ENCODE results near the gene COX18.

Gene COX18

GRCh38 chr4:73068491-73069337, 802 bp downstream of the COX18 start:
- peak; percentile 30 to 34 for ATAC-seq (replicated peaks)

DNA sequence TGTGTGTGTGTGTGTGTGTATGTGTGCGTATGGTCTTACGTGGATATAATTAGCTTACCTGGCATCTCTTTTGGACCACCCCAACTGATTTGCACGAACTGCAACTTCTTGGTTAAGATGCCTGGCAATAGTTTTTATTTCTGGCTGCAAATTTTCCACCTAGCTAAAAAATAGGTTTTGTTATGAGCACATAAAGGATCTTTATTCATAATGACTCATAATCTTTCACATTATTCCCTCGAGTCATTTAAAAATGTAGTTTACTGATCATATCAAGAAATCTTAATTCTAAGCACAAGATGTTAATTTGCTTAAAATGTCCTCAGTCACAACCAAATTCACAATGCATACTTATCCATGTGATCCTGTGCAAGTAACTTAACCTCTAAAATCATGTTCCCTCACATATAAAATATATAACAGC, 1.5 kb downstream of the COX18 start:
- no peaks in the 10 kb centered on the region for H3K27me3 Mint-ChIP-seq
- peaks cover 11 to 41% of the 10 kb centered on the region in 2 donors for H3K4me1 Mint-ChIP-seq
- peak overlapping the region; percentile 93 for H3K27ac Mint-ChIP-seq
- H3K9me3 Mint-ChIP-seq = no peaks in the 10 kb centered on the region
- ATAC-seq (replicated peaks) (peak in 1 of 2 donors; percentile 1), DNase-seq (peak; percentile 24)
- peaks cover 14 to 20% of the 10 kb centered on the region in 2 donors for H3K36me3 Mint-ChIP-seq
- H3K4me3 Mint-ChIP-seq = peak overlapping the region; percentile 81 to 83

More at GRCh38 chr4:73068491-73069337, 802 bp downstream of the COX18 start:
- H3K4me1 Mint-ChIP-seq = peaks cover 11 to 36% of the 10 kb centered on the region in 2 donors
- H3K27me3 Mint-ChIP-seq = no peaks in the 10 kb centered on the region
- H3K27ac Mint-ChIP-seq = peak overlapping the region; percentile 93
- DNase-seq = peak; percentile 12
- H3K4me3 Mint-ChIP-seq = peak overlapping the region; percentile 81 to 83
- peaks cover 11 to 20% of the 10 kb centered on the region in 2 donors for H3K36me3 Mint-ChIP-seq
- no peaks in the 10 kb centered on the region for H3K9me3 Mint-ChIP-seq

DNA sequence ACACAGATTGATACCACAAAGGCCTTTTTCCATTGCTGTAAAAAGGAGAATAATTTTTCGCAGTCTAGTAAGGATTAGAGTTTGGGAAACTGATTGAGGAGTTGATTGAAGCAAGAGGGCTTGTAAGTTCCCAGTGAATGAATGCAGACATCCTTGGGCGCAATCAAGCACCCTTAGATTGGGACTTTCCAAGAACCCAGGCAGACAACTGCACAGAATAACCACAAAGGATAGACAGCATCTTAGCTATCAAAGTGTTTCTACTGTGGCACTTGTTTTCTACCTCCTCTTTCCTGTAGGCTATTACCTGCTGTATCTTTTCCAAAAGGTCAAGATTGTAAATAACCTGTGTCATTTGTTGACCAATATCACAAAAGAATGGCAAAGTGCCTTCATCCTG, 2.6 kb downstream of the COX18 start:
- peaks cover 11 to 41% of the 10 kb centered on the region in 2 donors for H3K4me1 Mint-ChIP-seq
- no peak for DNase-seq
- no peak for ATAC-seq (replicated peaks)
- H3K9me3 Mint-ChIP-seq = no peaks in the 10 kb centered on the region
- H3K4me3 Mint-ChIP-seq = peak overlapping the region in 1 of 2 donors; percentile 3
- H3K36me3 Mint-ChIP-seq = peaks cover 20 to 26% of the 10 kb centered on the region in 2 donors
- H3K27ac Mint-ChIP-seq = peak overlapping the region; percentile 57
- no peaks in the 10 kb centered on the region for H3K27me3 Mint-ChIP-seq

DNA sequence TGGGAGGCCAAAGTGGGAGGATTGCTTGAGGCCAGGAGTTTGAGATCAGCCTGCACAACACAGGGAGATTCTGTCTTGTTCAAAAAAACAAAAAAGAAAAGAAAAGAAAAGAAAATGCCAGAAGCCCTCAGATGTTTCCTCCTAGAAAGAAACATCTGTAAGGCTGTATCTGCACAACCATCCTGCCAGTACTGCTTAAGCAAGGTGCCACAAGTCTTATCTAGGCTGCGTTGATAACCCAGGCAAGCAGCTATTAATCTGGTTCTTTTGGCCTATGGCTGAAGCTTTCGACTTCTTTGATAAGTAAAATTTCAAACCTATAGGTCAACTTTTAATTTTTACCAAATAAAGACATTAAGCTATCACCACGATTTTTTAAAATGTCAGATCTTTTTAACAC, 3.1 kb downstream of the COX18 start:
- Mint-ChIP-seq H3K9me3 (no peaks in the 10 kb centered on the region), H3K4me3 (no peak overlapping the region), H3K27me3 (no peaks in the 10 kb centered on the region), H3K36me3 (peaks cover 20 to 26% of the 10 kb centered on the region in 2 donors), H3K4me1 (peaks cover 11 to 41% of the 10 kb centered on the region in 2 donors), H3K27ac (no peak overlapping the region)
- DNase-seq (no peak), ATAC-seq (replicated peaks) (no peak)

DNA sequence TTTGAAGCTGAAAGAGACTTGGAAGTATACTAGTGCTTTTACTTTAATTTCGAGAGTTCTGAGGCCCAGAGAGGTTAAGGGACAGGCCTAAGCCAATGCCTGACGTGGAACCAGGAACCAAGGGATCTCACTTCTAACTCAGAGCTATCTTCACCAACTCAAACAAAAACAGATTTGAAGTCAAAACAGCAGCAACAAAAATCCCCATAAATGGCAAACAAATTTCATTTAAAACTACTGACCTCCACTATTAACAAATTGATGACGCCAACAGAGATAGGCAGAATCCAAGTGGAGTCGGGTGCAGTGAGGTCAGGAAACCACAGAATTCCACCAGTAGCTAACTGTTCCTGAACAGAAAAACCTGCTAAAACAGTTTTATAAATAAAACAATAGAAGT, 5.0 kb downstream of the COX18 start:
- no peak for DNase-seq
- Mint-ChIP-seq H3K9me3 (no peaks in the 10 kb centered on the region), H3K27me3 (no peaks in the 10 kb centered on the region), H3K4me1 (peaks cover 6 to 35% of the 10 kb centered on the region in 2 donors), H3K27ac (no peak overlapping the region), H3K4me3 (no peak overlapping the region), H3K36me3 (peaks cover 23 to 33% of the 10 kb centered on the region in 2 donors)
- ATAC-seq (replicated peaks) = no peak

- no peak for DNase-seq
- no peaks in the 10 kb centered on the region for H3K9me3 Mint-ChIP-seq
- no peak overlapping the region for H3K4me3 Mint-ChIP-seq
- H3K36me3 Mint-ChIP-seq = peaks cover 27 to 48% of the 10 kb centered on the region in 2 donors
- H3K4me1 Mint-ChIP-seq = peaks cover 5 to 6% of the 10 kb centered on the region in 2 donors
- no peak overlapping the region for H3K27ac Mint-ChIP-seq
- no peaks in the 10 kb centered on the region for H3K27me3 Mint-ChIP-seq
- no peak for ATAC-seq (replicated peaks)
These were observed 14.1 kb downstream of the COX18 start for GRCh38 chr4:73055241-73055897.

- DNase-seq (no peak), ATAC-seq (replicated peaks) (no peak)
- no peak overlapping the region for H3K27ac Mint-ChIP-seq
- H3K27me3 Mint-ChIP-seq = no peaks in the 10 kb centered on the region
- no peak overlapping the region for H3K4me3 Mint-ChIP-seq
- H3K4me1 Mint-ChIP-seq = peaks cover 5 to 6% of the 10 kb centered on the region in 2 donors
- no peaks in the 10 kb centered on the region for H3K9me3 Mint-ChIP-seq
- H3K36me3 Mint-ChIP-seq = peaks cover 23 to 41% of the 10 kb centered on the region in 2 donors
These were observed 15.5 kb downstream of the COX18 start for GRCh38 chr4:73053974-73054480.

DNA sequence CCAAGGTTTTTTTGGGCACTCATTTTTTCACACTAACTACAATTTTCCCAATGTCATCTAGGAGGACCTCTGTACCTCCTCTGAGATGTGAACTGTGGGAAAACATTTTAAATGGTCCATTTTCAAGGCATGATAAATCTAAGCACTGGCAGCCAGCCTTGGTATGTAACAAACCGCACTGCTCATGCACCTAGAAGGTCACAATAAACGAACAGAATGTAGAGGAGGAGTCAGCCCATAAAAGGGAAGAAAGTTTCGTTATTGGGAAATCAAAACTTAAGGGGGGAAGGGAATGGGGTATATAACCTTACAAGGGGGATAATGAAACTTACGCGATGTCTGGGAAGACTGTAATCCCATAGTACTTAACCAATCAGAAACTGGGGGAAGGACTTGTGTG, 16.4 kb downstream of the COX18 start:
- Mint-ChIP-seq H3K4me3 (no peak overlapping the region), H3K4me1 (peaks cover 5 to 6% of the 10 kb centered on the region in 2 donors), H3K27ac (no peak overlapping the region), H3K27me3 (no peaks in the 10 kb centered on the region), H3K9me3 (no peaks in the 10 kb centered on the region), H3K36me3 (peaks cover 17 to 31% of the 10 kb centered on the region in 2 donors)
- DNase-seq (no peak), ATAC-seq (replicated peaks) (no peak)

GRCh38 chr4:73051625-73052024, 17.9 kb downstream of the COX18 start:
- ATAC-seq (replicated peaks) = no peak
- H3K36me3 Mint-ChIP-seq = peaks cover 16 to 27% of the 10 kb centered on the region in 2 donors
- H3K27ac Mint-ChIP-seq = no peak overlapping the region
- no peak overlapping the region for H3K4me3 Mint-ChIP-seq
- no peaks in the 10 kb centered on the region for H3K9me3 Mint-ChIP-seq
- peaks cover 5 to 6% of the 10 kb centered on the region in 2 donors for H3K4me1 Mint-ChIP-seq
- DNase-seq = no peak
- no peaks in the 10 kb centered on the region for H3K27me3 Mint-ChIP-seq

GRCh38 chr4:73045879-73046278, 23.6 kb downstream of the COX18 start:
- peaks cover 0 to 3% of the 10 kb centered on the region in 2 donors for H3K36me3 Mint-ChIP-seq
- peaks cover 8 to 9% of the 10 kb centered on the region in 2 donors for H3K27me3 Mint-ChIP-seq
- H3K9me3 Mint-ChIP-seq = peaks cover 2 to 3% of the 10 kb centered on the region in 2 donors
- no peak overlapping the region for H3K4me3 Mint-ChIP-seq
- DNase-seq (no peak), ATAC-seq (replicated peaks) (no peak)
- no peak overlapping the region for H3K27ac Mint-ChIP-seq
- no peaks in the 10 kb centered on the region for H3K4me1 Mint-ChIP-seq

GRCh38 chr4:73037057-73037456, 32.5 kb downstream of the COX18 start:
- Mint-ChIP-seq H3K27ac (no peak overlapping the region), H3K27me3 (peaks cover 12 to 17% of the 10 kb centered on the region in 2 donors), H3K4me1 (no peaks in the 10 kb centered on the region), H3K36me3 (peaks cover 0 to 3% of the 10 kb centered on the region in 2 donors), H3K9me3 (peaks cover 12 to 14% of the 10 kb centered on the region in 2 donors), H3K4me3 (no peak overlapping the region)
- DNase-seq (no peak), ATAC-seq (replicated peaks) (no peak)

GRCh38 chr4:73036123-73036522, 33.4 kb downstream of the COX18 start:
- no peak for DNase-seq
- Mint-ChIP-seq H3K4me3 (no peak overlapping the region), H3K36me3 (peaks cover 0 to 3% of the 10 kb centered on the region in 2 donors), H3K27me3 (peaks cover 6 to 10% of the 10 kb centered on the region in 2 donors), H3K9me3 (peaks cover 10 to 11% of the 10 kb centered on the region in 2 donors), H3K4me1 (no peaks in the 10 kb centered on the region), H3K27ac (no peak overlapping the region)
- ATAC-seq (replicated peaks) = peak in 1 of 2 donors; percentile 31

DNA sequence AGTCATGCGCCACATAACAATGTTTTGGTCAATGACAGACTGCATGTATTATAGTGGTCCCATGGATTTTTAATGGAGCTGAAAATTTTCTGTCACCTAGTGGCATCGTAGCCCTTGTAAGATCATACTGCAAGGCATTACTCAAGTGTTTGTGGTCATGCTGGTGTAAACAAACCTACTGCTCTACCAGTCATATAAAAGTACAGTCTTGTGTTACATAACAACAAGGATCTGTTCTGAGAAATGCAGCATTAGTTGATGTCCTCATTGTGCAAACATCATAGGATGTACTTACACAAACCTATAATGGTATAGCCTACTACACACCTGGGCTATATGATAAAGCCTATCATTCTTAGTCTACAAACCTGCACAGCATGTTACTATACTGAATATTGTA, 34.6 kb downstream of the COX18 start:
- Mint-ChIP-seq H3K27ac (no peak overlapping the region), H3K9me3 (peaks cover 10 to 11% of the 10 kb centered on the region in 2 donors), H3K27me3 (peaks cover 4 to 7% of the 10 kb centered on the region in 2 donors)

GRCh38 chr4:73028621-73029020, 40.9 kb downstream of the COX18 start:
- no peak for ATAC-seq (replicated peaks)
- Mint-ChIP-seq H3K36me3 (peaks cover 0 to 3% of the 10 kb centered on the region in 2 donors), H3K4me1 (peaks cover 5 to 6% of the 10 kb centered on the region in 2 donors), H3K9me3 (peaks cover 0 to 2% of the 10 kb centered on the region in 2 donors), H3K27me3 (peaks cover 2 to 4% of the 10 kb centered on the region in 2 donors), H3K27ac (no peak overlapping the region), H3K4me3 (no peak overlapping the region)
- DNase-seq = no peak

More for the DNA sequence above, 34.6 kb downstream of the COX18 start:
- DNase-seq = no peak
- Mint-ChIP-seq H3K36me3 (peaks cover 0 to 3% of the 10 kb centered on the region in 2 donors), H3K4me3 (no peak overlapping the region), H3K4me1 (no peaks in the 10 kb centered on the region)
- ATAC-seq (replicated peaks) = no peak

All from stimulated activated naive B cell treated with anti-CD40 and anti-IgM and Interleukin-4, amounts not matched to agents 10 μg/mL and 1 μg/mL and 100 μg/mL, for 72 hours (primary cell).